K562 (cell line): Measurements from ENCODE around the gene EYA2. TPM values are rescaled to one million over a fixed set of nuclear protein-coding genes. Genes with fewer than 3 reads are reported as not detected.
A peak's percentile ranks its signal among the peaks of the same experiment; 100 is the strongest.

ENCODE experiments used
- CBX3 ChIP-seq, 2 experiments: IDR thresholded peaks; 1 replicate in 1 of 2; 2 replicates in 1 of 2; pipeline ENCODE4 v1.6.1; 2012; ENCODE audit warnings: inconsistent platforms in 2 of 2, low read length in 2 of 2, borderline replicate concordance in 1 of 2, control low read depth in 1 of 2
- GTF2A2 ChIP-seq: IDR thresholded peaks from 2 replicates; pipeline ENCODE4 v1.6.1; 2016; ENCODE audit warnings: mild to moderate bottlenecking, missing genetic modification characterization, missing compliant biosample characterization
- HNRNPL ChIP-seq: fragments of 200-400 bp; formaldehyde crosslinking; IDR thresholded peaks from 2 replicates; pipeline ENCODE4 v1.6.1; 2017; ENCODE audit warnings: low read depth, mild to moderate bottlenecking, low read length
- KLF6 ChIP-seq: fragments of 250-450 bp; sonication (Bioruptor Pico); IDR thresholded peaks from 2 replicates; pipeline ENCODE4 v1.4.0; 2020; ENCODE audit warnings: mild to moderate bottlenecking, moderate library complexity, borderline replicate concordance
- MYBL2 ChIP-seq, 2 experiments: fragments of 450-650 bp in 1 of 2; sonication (generic) in 1 of 2; formaldehyde crosslinking in 1 of 2; IDR thresholded peaks; 2 replicates each; pipeline versions ENCODE4 v1.6.1 to v1.8.1; 2017 to 2022; ENCODE audit warnings: borderline replicate concordance in 1 of 2, inconsistent platforms in 1 of 2, low read depth in 1 of 2, mild to moderate bottlenecking in 1 of 2, missing genetic modification reagents in 1 of 2, moderate library complexity in 1 of 2
- NR1H2 ChIP-seq: sonication (generic); formaldehyde crosslinking; IDR thresholded peaks from 2 replicates; pipeline ENCODE4 v1.4.0; 2020; ENCODE audit warnings: mild to moderate bottlenecking, missing genetic modification reagents
- PPARD ChIP-seq: fragments of 250-450 bp; sonication (Bioruptor Pico); IDR thresholded peaks from 2 replicates; pipeline ENCODE4 v1.8.0; 2022; ENCODE audit warnings: inconsistent platforms, mild to moderate bottlenecking, moderate library complexity
- SIN3B ChIP-seq: fragments of 450-650 bp; IDR thresholded peaks from 2 replicates; pipeline ENCODE4 v1.6.1; 2017; ENCODE audit warnings: low read depth, mild to moderate bottlenecking, moderate library complexity
- SMAD2 ChIP-seq: fragments of 150-350 bp; IDR thresholded peaks from 2 replicates; pipeline ENCODE4 v1.6.1; 2014; ENCODE audit warnings: low read depth, mild to moderate bottlenecking, low read length
- SP2 ChIP-seq: IDR thresholded peaks from 2 replicates; pipeline ENCODE4 v1.6.1; 2011; ENCODE audit warnings: mild to moderate bottlenecking, low read depth, low read length, moderate library complexity; ENCODE audit not compliant: poor library complexity, severe bottlenecking; ENCODE audit errors: extremely low read depth
- SRSF1 ChIP-seq: fragments of 200-400 bp; formaldehyde crosslinking; IDR thresholded peaks from 2 replicates; pipeline ENCODE4 v1.6.1; 2017; ENCODE audit warnings: mild to moderate bottlenecking, low read depth, low read length, moderate library complexity
- ZNF431 ChIP-seq: sonication (generic); formaldehyde crosslinking; IDR thresholded peaks from 2 replicates; pipeline ENCODE4 v1.8.0; 2022; ENCODE audit warnings: mild to moderate bottlenecking, missing genetic modification reagents
- ZNF584 ChIP-seq: fragments of 200-800 bp; sonication (Bioruptor generic); IDR thresholded peaks from 2 replicates; pipeline ENCODE4 v1.6.1; 2016; ENCODE audit warnings: low read depth, mild to moderate bottlenecking, missing genetic modification characterization, missing compliant biosample characterization
- ZNF696 ChIP-seq: fragments of 250-450 bp; sonication (Bioruptor Pico); conservative IDR thresholded peaks from 2 replicates; pipeline ENCODE4 v1.4.0; 2020; ENCODE audit warnings: mild to moderate bottlenecking, moderate library complexity
- polyA plus RNA-seq, 8 experiments: library from polyadenylated mRNA; depleted of rRNA in 4 of 8; stranded (reverse) in 5 of 8; unstranded in 3 of 8; fragments of >200 nt; fragmentation: Nextera tagmentation in 2 of 8; fragmentation: Illumina TruSeq in 1 of 8; extraction: Ambion mirVana in 2 of 8; extraction: Trizol in 1 of 8; gene quantifications; 2 replicates each; pipeline versions ENCODE4 v1.2.1 to v1.2.3, GENCODE V29; 2011 to 2014; ENCODE audit warnings: inconsistent platforms in 1 of 8, missing spikeins in 1 of 8
- total RNA-seq, 7 experiments: library from RNA; depleted of rRNA in 6 of 7; stranded (reverse); fragments of >200 nt in 6 of 7; fragmentation: Illumina TruSeq in 2 of 7; extraction: Trizol in 2 of 7; gene quantifications; 2 replicates each; pipeline versions ENCODE4 v1.2.1 to v1.2.3, GENCODE V29; 2011 to 2021; ENCODE audit warnings: low replicate concordance in 1 of 7
- TF ChIP-seq, protein P1 (sequence below): fragments of 450-650 bp; formaldehyde crosslinking; IDR thresholded peaks from 2 replicates; pipeline ENCODE4 v1.4.0; 2020; ENCODE audit warnings: mild to moderate bottlenecking, mixed read lengths
- TF ChIP-seq, protein P2 (sequence below): fragments of 450-650 bp; IDR thresholded peaks from 2 replicates; pipeline ENCODE4 v1.6.1; 2017; ENCODE audit warnings: antibody characterized with exemption
- TF ChIP-seq, protein P3 (sequence below): fragments of 450-650 bp; IDR thresholded peaks from 2 replicates; pipeline ENCODE4 v1.6.1; 2018; ENCODE audit not compliant: partially characterized antibody
- TF ChIP-seq, protein P4 (sequence below): IDR thresholded peaks from 3 replicates; pipeline ENCODE4 v1.6.1; 2011; ENCODE audit warnings: borderline replicate concordance, mild to moderate bottlenecking; ENCODE audit not compliant: insufficient read length, insufficient read depth

Gene EYA2
- total and polyA plus RNA-seq, 9 of the 15 experiments (the other 6 are each of a cell fraction or from before 2014, with no cell fraction given) = 0.03 TPM; not detected in 8

DNA sequence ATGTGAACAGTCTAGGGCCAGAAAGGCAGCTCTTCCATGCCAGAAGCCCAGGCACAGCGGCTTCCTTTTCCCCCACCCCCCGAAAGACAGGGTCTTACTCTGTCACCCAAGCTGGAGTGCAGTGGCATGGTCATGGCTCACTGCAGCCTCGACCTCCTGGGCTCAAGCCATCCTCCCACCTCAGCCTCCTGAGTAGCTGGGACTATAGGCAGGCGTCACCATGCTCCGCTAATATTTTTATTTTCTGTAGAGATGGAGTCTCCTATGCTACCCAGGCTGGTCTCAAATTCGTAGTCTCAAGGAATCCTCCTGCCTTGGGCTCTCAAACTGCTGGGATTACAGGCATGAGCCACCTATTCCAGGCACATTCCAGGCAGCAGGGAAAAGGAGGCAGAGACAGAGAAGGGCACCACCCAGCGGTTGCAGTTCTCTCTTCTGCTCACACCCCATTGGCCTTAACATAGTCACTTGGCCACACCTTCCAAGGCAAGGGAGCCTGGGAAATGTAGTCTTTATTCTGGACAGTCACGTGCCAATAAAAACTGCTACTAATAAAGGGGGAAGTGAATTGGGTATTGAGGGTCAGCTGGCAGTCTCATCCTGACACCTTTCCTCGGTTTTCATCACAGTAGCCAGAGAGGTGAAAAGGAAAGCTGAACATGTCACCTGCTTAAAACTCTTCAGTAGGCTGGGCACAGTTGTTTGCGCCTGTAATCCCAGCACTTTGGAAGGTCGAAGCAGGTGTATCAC is 255.9 kb downstream of the EYA2 start (continued):
- TF ChIP-seq ZNF696 (no peak), SRSF1 (no peak), GTF2A2 (tag) (no peak), NR1H2 (CRISPR knock-in tag) (no peak), HNRNPL (no peak), PPARD (CRISPR knock-in tag) (no peak), MYBL2 (IDR thresholded peaks at IDR 0.05; ENCODE audit: low read depth) (no peak), MYBL2 (CRISPR knock-in tag; IDR thresholded peaks at IDR 0.05; ENCODE audit: borderline replicate concordance) (no peak), SIN3B (no peak), SMAD2 (no peak), KLF6 (CRISPR knock-in tag) (no peak), SP2 (no peak), ZNF431 (CRISPR knock-in tag) (no peak), CBX3 (IDR thresholded peaks at IDR 0.05; ENCODE audit: borderline replicate concordance in 1 of 2, low read length in 2 of 2) (0 out of 3 replicates have a peak, but pooled peaks of 1 of the 2 experiments have one; percentile 23), ZNF584 (CRISPR knock-in tag) (no peak)
- TF ChIP-seq, protein P1, sequence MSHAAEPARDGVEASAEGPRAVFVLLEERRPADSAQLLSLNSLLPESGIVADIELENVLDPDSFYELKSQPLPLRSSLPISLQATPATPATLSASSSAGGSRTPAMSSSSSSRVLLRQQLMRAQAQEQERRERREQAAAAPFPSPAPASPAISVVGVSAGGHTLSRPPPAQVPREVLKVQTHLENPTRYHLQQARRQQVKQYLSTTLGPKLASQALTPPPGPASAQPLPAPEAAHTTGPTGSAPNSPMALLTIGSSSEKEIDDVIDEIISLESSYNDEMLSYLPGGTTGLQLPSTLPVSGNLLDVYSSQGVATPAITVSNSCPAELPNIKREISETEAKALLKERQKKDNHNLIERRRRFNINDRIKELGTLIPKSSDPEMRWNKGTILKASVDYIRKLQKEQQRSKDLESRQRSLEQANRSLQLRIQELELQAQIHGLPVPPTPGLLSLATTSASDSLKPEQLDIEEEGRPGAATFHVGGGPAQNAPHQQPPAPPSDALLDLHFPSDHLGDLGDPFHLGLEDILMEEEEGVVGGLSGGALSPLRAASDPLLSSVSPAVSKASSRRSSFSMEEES (CRISPR knock-in tag) = peak; percentile 87
- TF ChIP-seq, protein P2, sequence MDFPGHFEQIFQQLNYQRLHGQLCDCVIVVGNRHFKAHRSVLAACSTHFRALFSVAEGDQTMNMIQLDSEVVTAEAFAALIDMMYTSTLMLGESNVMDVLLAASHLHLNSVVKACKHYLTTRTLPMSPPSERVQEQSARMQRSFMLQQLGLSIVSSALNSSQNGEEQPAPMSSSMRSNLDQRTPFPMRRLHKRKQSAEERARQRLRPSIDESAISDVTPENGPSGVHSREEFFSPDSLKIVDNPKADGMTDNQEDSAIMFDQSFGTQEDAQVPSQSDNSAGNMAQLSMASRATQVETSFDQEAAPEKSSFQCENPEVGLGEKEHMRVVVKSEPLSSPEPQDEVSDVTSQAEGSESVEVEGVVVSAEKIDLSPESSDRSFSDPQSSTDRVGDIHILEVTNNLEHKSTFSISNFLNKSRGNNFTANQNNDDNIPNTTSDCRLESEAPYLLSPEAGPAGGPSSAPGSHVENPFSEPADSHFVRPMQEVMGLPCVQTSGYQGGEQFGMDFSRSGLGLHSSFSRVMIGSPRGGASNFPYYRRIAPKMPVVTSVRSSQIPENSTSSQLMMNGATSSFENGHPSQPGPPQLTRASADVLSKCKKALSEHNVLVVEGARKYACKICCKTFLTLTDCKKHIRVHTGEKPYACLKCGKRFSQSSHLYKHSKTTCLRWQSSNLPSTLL = no peak
- TF ChIP-seq, protein P3, sequence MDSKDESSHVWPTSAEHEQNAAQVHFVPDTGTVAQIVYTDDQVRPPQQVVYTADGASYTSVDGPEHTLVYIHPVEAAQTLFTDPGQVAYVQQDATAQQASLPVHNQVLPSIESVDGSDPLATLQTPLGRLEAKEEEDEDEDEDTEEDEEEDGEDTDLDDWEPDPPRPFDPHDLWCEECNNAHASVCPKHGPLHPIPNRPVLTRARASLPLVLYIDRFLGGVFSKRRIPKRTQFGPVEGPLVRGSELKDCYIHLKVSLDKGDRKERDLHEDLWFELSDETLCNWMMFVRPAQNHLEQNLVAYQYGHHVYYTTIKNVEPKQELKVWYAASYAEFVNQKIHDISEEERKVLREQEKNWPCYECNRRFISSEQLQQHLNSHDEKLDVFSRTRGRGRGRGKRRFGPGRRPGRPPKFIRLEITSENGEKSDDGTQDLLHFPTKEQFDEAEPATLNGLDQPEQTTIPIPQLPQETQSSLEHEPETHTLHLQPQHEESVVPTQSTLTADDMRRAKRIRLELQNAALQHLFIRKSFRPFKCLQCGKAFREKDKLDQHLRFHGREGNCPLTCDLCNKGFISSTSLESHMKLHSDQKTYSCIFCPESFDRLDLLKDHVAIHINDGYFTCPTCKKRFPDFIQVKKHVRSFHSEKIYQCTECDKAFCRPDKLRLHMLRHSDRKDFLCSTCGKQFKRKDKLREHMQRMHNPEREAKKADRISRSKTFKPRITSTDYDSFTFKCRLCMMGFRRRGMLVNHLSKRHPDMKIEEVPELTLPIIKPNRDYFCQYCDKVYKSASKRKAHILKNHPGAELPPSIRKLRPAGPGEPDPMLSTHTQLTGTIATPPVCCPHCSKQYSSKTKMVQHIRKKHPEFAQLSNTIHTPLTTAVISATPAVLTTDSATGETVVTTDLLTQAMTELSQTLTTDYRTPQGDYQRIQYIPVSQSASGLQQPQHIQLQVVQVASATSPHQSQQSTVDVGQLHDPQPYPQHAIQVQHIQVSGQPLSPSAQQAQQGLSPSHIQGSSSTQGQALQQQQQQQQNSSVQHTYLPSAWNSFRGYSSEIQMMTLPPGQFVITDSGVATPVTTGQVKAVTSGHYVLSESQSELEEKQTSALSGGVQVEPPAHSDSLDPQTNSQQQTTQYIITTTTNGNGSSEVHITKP = no peak
- TF ChIP-seq, protein P4, sequence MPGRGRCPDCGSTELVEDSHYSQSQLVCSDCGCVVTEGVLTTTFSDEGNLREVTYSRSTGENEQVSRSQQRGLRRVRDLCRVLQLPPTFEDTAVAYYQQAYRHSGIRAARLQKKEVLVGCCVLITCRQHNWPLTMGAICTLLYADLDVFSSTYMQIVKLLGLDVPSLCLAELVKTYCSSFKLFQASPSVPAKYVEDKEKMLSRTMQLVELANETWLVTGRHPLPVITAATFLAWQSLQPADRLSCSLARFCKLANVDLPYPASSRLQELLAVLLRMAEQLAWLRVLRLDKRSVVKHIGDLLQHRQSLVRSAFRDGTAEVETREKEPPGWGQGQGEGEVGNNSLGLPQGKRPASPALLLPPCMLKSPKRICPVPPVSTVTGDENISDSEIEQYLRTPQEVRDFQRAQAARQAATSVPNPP = no peak
